H1 (cell line): ENCODE measurements around the gene KLHL40. TPM values are rescaled to one million over a fixed set of nuclear protein-coding genes. Genes with fewer than 3 reads are reported as not detected.

Experiments used
- CTCF ChIA-PET: fragments of 300-600 bp; sonication (Branson Sonifier 250); formaldehyde crosslinking; loops from one replicate; lab custom pipeline; 2021; ENCODE audit not compliant: partially characterized antibody; lab: Charles Lee
- POLR2A ChIA-PET: fragments of 300-600 bp; sonication (Branson Sonifier 250); formaldehyde crosslinking; loops from one replicate; lab custom pipeline; 2021; ENCODE audit warnings: inconsistent platforms; ENCODE audit not compliant: partially characterized antibody; lab: Charles Lee
- DNase-seq, 2 experiments: peaks; one replicate each; pipeline versions ENCODE4 v3.0.0 to v3.0.0-alpha.2; 2010 to 2022; ENCODE audit warnings: low spot score in 2 of 2, low read depth in 1 of 2, mixed read lengths in 1 of 2
- FAIRE-seq: peaks from 2 replicates; lab custom pipeline; 2011; peaks lifted over from hg19 to GRCh38; lab: Jason Lieb, UNC
- H2AFZ ChIP-seq: 2 replicates; pipeline ENCODE4 v1.8.1; 2012; ENCODE audit warnings: low read length, inconsistent platforms
- H2AK5ac ChIP-seq: 2 replicates; pipeline ENCODE4 v1.6.1; 2013; ENCODE audit warnings: low read depth, low read length
- H2BK120ac ChIP-seq: replicated peaks from 2 replicates; pipeline ENCODE3; 2013; ENCODE audit warnings: low read depth, low read length, inconsistent platforms
- H2BK12ac ChIP-seq: 2 replicates; pipeline ENCODE4 v1.6.1; 2013; ENCODE audit warnings: low read depth, low read length
- H2BK15ac ChIP-seq: 2 replicates; pipeline ENCODE4 v1.6.1; 2013; ENCODE audit warnings: low read length
- H2BK20ac ChIP-seq: 2 replicates; pipeline ENCODE4 v1.6.1; 2013; ENCODE audit warnings: low read length
- H2BK5ac ChIP-seq: 2 replicates; pipeline ENCODE4 v1.6.1; 2013; ENCODE audit warnings: low read depth, low read length
- H3K14ac ChIP-seq: 2 replicates; pipeline ENCODE4 v1.6.1; 2013; ENCODE audit warnings: inconsistent platforms; ENCODE audit not compliant: insufficient read length
- H3K18ac ChIP-seq: 2 replicates; pipeline ENCODE4 v1.6.1; 2013; ENCODE audit warnings: low read length; ENCODE audit errors: extremely low read depth
- H3K23ac ChIP-seq: 2 replicates; pipeline ENCODE4 v1.6.1; 2013; ENCODE audit warnings: inconsistent platforms; ENCODE audit not compliant: insufficient read length
- H3K23me2 ChIP-seq: 2 replicates; pipeline ENCODE4 v1.6.1; 2013; ENCODE audit warnings: low read depth, low read length
- H3K27ac ChIP-seq: 2 replicates; pipeline ENCODE4 v1.6.1; 2011; ENCODE audit warnings: low read depth, low read length, inconsistent platforms
- H3K27me3 ChIP-seq, 4 experiments: replicated peaks in 1 of 4; 1 replicate in 1 of 4; 2 replicates in 3 of 4; pipeline versions ENCODE4 v1.6.1 to v1.8.1; 2011 to 2013; ENCODE audit warnings: low read length in 3 of 4, mild to moderate bottlenecking in 3 of 4, inconsistent platforms in 2 of 4, mixed read lengths in 2 of 4, moderate library complexity in 1 of 4; ENCODE audit not compliant: control insufficient read depth in 3 of 4, insufficient read depth in 3 of 4; ENCODE audit errors: extremely low read depth in 1 of 4
- H3K36me3 ChIP-seq, 4 experiments: 2 replicates each; pipeline versions ENCODE4 v1.6.1 to v1.8.1; 2011 to 2013; ENCODE audit warnings: mild to moderate bottlenecking in 4 of 4, low read length in 3 of 4, moderate library complexity in 2 of 4, control low read depth in 1 of 4, inconsistent platforms in 1 of 4; ENCODE audit not compliant: insufficient read depth in 4 of 4, control insufficient read depth in 2 of 4
- H3K4ac ChIP-seq: replicated peaks from 2 replicates; pipeline ENCODE3; 2013; ENCODE audit warnings: low read length, low read depth, mixed read lengths, inconsistent platforms; ENCODE audit not compliant: insufficient read length
- H3K4me1 ChIP-seq, 4 experiments: replicated peaks in 1 of 4; 1 replicate in 1 of 4; 2 replicates in 3 of 4; pipeline versions ENCODE4 v1.6.1 to v1.8.1; 2011 to 2013; ENCODE audit warnings: low read length in 3 of 4, inconsistent platforms in 2 of 4, mixed read lengths in 1 of 4; ENCODE audit not compliant: insufficient read depth in 4 of 4, control insufficient read depth in 3 of 4
- H3K4me2 ChIP-seq, 2 experiments: 2 replicates each; pipeline versions ENCODE4 v1.6.1 to v1.8.1; 2011 to 2013; ENCODE audit warnings: low read depth in 2 of 2, low read length in 2 of 2, control low read depth in 1 of 2, inconsistent platforms in 1 of 2, mild to moderate bottlenecking in 1 of 2; ENCODE audit not compliant: insufficient read depth in 1 of 2
- H3K4me3 ChIP-seq, 4 experiments: fragments of 200-600, 300-600 bp in 1 of 4; sonication (generic), shearing (Covaris generic), sonication (Bioruptor Twin) in 1 of 4; 2 replicates each; pipeline versions ENCODE4 v1.5.1 to v1.8.1; 2011 to 2016; ENCODE audit warnings: low read length in 4 of 4, low read depth in 3 of 4, control low read depth in 2 of 4, inconsistent platforms in 2 of 4, mild to moderate bottlenecking in 2 of 4, mixed read lengths in 1 of 4, moderate library complexity in 1 of 4; ENCODE audit not compliant: insufficient read depth in 2 of 4; ENCODE audit errors: extremely low read depth in 1 of 4
- H3K56ac ChIP-seq: replicated peaks from 2 replicates; pipeline ENCODE3; 2013; ENCODE audit warnings: low read depth, mild to moderate bottlenecking, mixed read lengths, low read length, inconsistent platforms; ENCODE audit not compliant: insufficient read length
- H3K79me1 ChIP-seq: 2 replicates; pipeline ENCODE4 v1.6.1; 2013; ENCODE audit warnings: low read depth, low read length, control low read depth
- H3K79me2 ChIP-seq, 2 experiments: 2 replicates each; pipeline versions ENCODE4 v1.6.1 to v1.8.1; 2012 to 2013; ENCODE audit warnings: low read length in 2 of 2, mild to moderate bottlenecking in 2 of 2, inconsistent platforms in 1 of 2; ENCODE audit not compliant: insufficient read depth in 2 of 2, control insufficient read depth in 1 of 2
- H3K9ac ChIP-seq, 4 experiments: replicated peaks in 1 of 4; 1 replicate in 1 of 4; 2 replicates in 3 of 4; pipeline versions ENCODE4 v1.6.1 to v1.8.1; 2011 to 2013; ENCODE audit warnings: low read depth in 3 of 4, low read length in 3 of 4, control low read depth in 2 of 4, mild to moderate bottlenecking in 2 of 4, moderate library complexity in 2 of 4, inconsistent platforms in 1 of 4; ENCODE audit errors: extremely low read depth in 1 of 4
- H3K9me3 ChIP-seq, 2 experiments: 2 replicates each; pipeline versions ENCODE4 v1.6.1 to v1.8.1; 2012 to 2013; ENCODE audit warnings: mild to moderate bottlenecking in 2 of 2, moderate library complexity in 2 of 2, control low read depth in 1 of 2, inconsistent platforms in 1 of 2, low read depth in 1 of 2, low read length in 1 of 2, mixed read lengths in 1 of 2; ENCODE audit not compliant: insufficient read depth in 2 of 2
- H4K20me1 ChIP-seq, 2 experiments: replicated peaks in 1 of 2; 2 replicates each; pipeline versions ENCODE3 to v1.8.1; 2011 to 2013; ENCODE audit warnings: inconsistent platforms in 2 of 2, low read length in 2 of 2, mild to moderate bottlenecking in 1 of 2; ENCODE audit not compliant: insufficient read depth in 2 of 2, control insufficient read depth in 1 of 2
- H4K5ac ChIP-seq: 2 replicates; pipeline ENCODE4 v1.6.1; 2013; ENCODE audit warnings: low read length, low read depth, mixed read lengths, inconsistent platforms; ENCODE audit not compliant: insufficient read length
- H4K8ac ChIP-seq: 2 replicates; pipeline ENCODE4 v1.8.0; 2013; ENCODE audit warnings: mild to moderate bottlenecking, moderate library complexity, low read length, inconsistent platforms; ENCODE audit not compliant: insufficient read depth; ENCODE audit errors: extremely low read depth
- H4K91ac ChIP-seq: replicated peaks from 2 replicates; pipeline ENCODE3; 2013; ENCODE audit warnings: low read length, mixed read lengths, inconsistent platforms; ENCODE audit not compliant: insufficient read length
- CREB1 ChIP-seq: IDR thresholded peaks from 2 replicates; pipeline ENCODE4 v1.6.1; 2012; ENCODE audit warnings: inconsistent platforms
- EGR1 ChIP-seq: IDR thresholded peaks from 2 replicates; pipeline ENCODE4 v1.6.1; 2011; ENCODE audit warnings: low read depth, low read length, borderline replicate concordance
- EP300 ChIP-seq, 2 experiments: IDR thresholded peaks; 1 replicate in 1 of 2; 2 replicates in 1 of 2; pipeline ENCODE4 v1.6.1; 2011 to 2012; ENCODE audit warnings: low read depth in 2 of 2, low read length in 2 of 2, mild to moderate bottlenecking in 2 of 2, borderline replicate concordance in 1 of 2, inconsistent platforms in 1 of 2, moderate library complexity in 1 of 2
- GTF2F1 ChIP-seq: IDR thresholded peaks from 2 replicates; pipeline ENCODE4 v1.6.1; 2012; ENCODE audit warnings: low read depth, low read length, improper control_type of control experiment, borderline replicate concordance
- NANOG ChIP-seq: IDR thresholded peaks from 2 replicates; pipeline ENCODE4 v1.6.1; 2011; ENCODE audit warnings: low read length, low read depth, mild to moderate bottlenecking, inconsistent platforms; ENCODE audit not compliant: insufficient read depth, poor library complexity, severe bottlenecking
- NRF1 ChIP-seq: IDR thresholded peaks from 2 replicates; pipeline ENCODE4 v1.6.1; 2011; ENCODE audit warnings: mild to moderate bottlenecking, low read depth, low read length, improper control_type of control experiment
- RFX5 ChIP-seq: IDR thresholded peaks from 2 replicates; pipeline ENCODE4 v1.6.1; 2011; ENCODE audit warnings: low read depth, low read length, improper control_type of control experiment, borderline replicate concordance
- SIX5 ChIP-seq: IDR thresholded peaks from 2 replicates; pipeline ENCODE4 v1.6.1; 2011; ENCODE audit warnings: mild to moderate bottlenecking, low read depth, low read length
- TAF7 ChIP-seq: optimal IDR thresholded peaks from 2 replicates; pipeline ENCODE3; 2011; ENCODE audit warnings: low read depth, mild to moderate bottlenecking, inconsistent platforms, low read length, moderate library complexity, borderline replicate concordance
- ZNF274 ChIP-seq: IDR thresholded peaks from 2 replicates; pipeline ENCODE4 v1.7.0; 2012; ENCODE audit warnings: low read length, borderline replicate concordance; ENCODE audit errors: extremely low read depth
- WGBS, 2 experiments: shearing (Covaris generic) in 1 of 2; methylation state at CpG; one replicate each; pipeline versions ENCODE4 v1.1.6 to v1.1.7; 2013 to 2015; ENCODE audit warnings: low lambda C conversion rate in 2 of 2, mixed read lengths in 2 of 2, inconsistent platforms in 1 of 2, low coverage in 1 of 2, missing lambda C conversion rate in 1 of 2; ENCODE audit not compliant: insufficient replicate concordance in 2 of 2, insufficient coverage in 1 of 2, insufficient read length in 1 of 2; ENCODE audit errors: extremely low coverage in 1 of 2, missing lambda C conversion rate in 1 of 2; 5-methylcytosine and 5-hydroxymethylcytosine counted together
- polyA plus RNA-seq, 7 experiments: library from polyadenylated mRNA; depleted of rRNA in 3 of 7; stranded (reverse) in 5 of 7; unstranded in 2 of 7; fragments of >200 nt in 5 of 7; fragments of 200-250 nt in 2 of 7; gene quantifications; 1 replicate in 5 of 7; 2 replicates in 1 of 7; 4 replicates in 1 of 7; pipeline versions ENCODE4 v1.2.1 to v1.2.3, GENCODE V29; 2011 to 2013; ENCODE audit warnings: missing spikeins in 2 of 7, mixed read lengths in 2 of 7
- total RNA-seq: library from RNA; stranded (reverse); fragmentation: NEBNext Ultra II Directional; extraction: Animal tissue kit (Norgen Biotek cat#: 25700); gene quantifications from 2 replicates; pipeline ENCODE4 v1.2.1, GENCODE V29; 2021
- TF ChIP-seq, protein P1 (sequence below): IDR thresholded peaks from 2 replicates; pipeline ENCODE4 v1.6.1; 2012; ENCODE audit warnings: inconsistent platforms
- TF ChIP-seq, protein P2 (sequence below): IDR thresholded peaks from 2 replicates; pipeline ENCODE4 v1.6.1; 2011; ENCODE audit warnings: low read depth, mild to moderate bottlenecking, low read length; ENCODE audit not compliant: insufficient read depth

KLHL40 gene
- total and polyA plus RNA-seq, 2 of the 8 experiments (the other 6 are each of a cell fraction or from before 2014, with no cell fraction given), result 0.02 TPM; not detected in 1

DNA sequence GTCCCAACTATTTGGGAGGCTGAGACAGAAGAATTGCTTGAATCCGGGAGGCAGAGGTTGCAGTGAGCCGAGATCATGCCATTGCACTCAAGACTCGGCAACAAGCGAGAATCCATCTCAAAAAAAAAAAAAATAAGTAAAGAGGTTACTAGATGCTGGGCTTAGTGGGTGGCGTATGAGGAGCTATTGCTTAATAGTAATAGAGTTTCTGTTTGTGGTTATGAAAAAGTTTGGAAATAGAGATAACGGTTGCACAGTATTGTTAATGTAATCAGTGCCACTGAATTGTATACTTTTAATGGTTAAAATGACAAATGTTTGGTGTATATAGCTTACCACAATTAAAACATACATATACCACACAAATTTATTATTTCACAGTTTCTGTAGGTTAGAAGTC is 32.0 kb downstream of the KLHL40 start:
- Histone ChIP-seq H3K4me2 (no peak overlapping the region), H2BK15ac (no peak overlapping the region), H2BK5ac (no peak overlapping the region), H3K4ac (no peak overlapping the region), H3K18ac (no peak overlapping the region), H3K4me3 (no peak overlapping the region), H4K5ac (no peak overlapping the region), H3K79me1 (no peaks in the 10 kb centered on the region), H2BK20ac (no peak overlapping the region), H3K14ac (no peak overlapping the region), H3K27ac (no peak overlapping the region), H3K23ac (no peak overlapping the region), H3K4me1 (no peaks in the 10 kb centered on the region; a peak in 1 of 7 replicates), H3K56ac (no peak overlapping the region), H4K8ac (no peak overlapping the region), H3K23me2 (no peaks in the 10 kb centered on the region), H3K27me3 (no peaks in the 10 kb centered on the region), H3K79me2 (no peaks in the 10 kb centered on the region), H2BK120ac (no peak overlapping the region), H3K9ac (no peak overlapping the region), H4K91ac (no peak overlapping the region), H4K20me1 (no peaks in the 10 kb centered on the region), H3K9me3 (no peaks in the 10 kb centered on the region; a peak in 1 of 4 replicates), H2AK5ac (no peak overlapping the region), H3K36me3 (no peaks in the 10 kb centered on the region; a peak in 1 of 8 replicates), H2AFZ (no peak overlapping the region), H2BK12ac (no peak overlapping the region)
- ChIA-PET CTCF (no interaction called here), POLR2A (interaction anchor here (0.6 kb wide), 1 partner anchor 217 kb away, joined by 3 read pairs; no protein-coding TSS in a partner anchor)
- no peak for DNase-seq
- TF ChIP-seq EGR1 (no peak), RFX5 (no peak), EP300 (IDR thresholded peaks at IDR 0.05; ENCODE audit: borderline replicate concordance in 1 of 2, low read depth in 2 of 2, low read length in 2 of 2) (no peak), CREB1 (no peak), NRF1 (no peak), ZNF274 (no peak), GTF2F1 (no peak), TAF7 (no peak), SIX5 (no peak), NANOG (no peak)
- TF ChIP-seq, protein P1, sequence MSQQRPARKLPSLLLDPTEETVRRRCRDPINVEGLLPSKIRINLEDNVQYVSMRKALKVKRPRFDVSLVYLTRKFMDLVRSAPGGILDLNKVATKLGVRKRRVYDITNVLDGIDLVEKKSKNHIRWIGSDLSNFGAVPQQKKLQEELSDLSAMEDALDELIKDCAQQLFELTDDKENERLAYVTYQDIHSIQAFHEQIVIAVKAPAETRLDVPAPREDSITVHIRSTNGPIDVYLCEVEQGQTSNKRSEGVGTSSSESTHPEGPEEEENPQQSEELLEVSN, result no peak
- TF ChIP-seq, protein P2, sequence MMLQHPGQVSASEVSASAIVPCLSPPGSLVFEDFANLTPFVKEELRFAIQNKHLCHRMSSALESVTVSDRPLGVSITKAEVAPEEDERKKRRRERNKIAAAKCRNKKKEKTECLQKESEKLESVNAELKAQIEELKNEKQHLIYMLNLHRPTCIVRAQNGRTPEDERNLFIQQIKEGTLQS, result no peak
- no peak for FAIRE-seq
- WGBS, 2 experiments, result 90% methylated on average over 6 of the region's 6 CpGs; no CpG with 5 or more reads in 1 of the 2 experiments
